MM.1S (cell line): ENCODE results near the gene TTC33.

Experiments
- EZH2 ChIP-seq: fragments of 300-600 bp; sonication (generic); optimal IDR thresholded peaks from 2 replicates; pipeline ENCODE3; 2017; ENCODE audit warnings: low read depth, mild to moderate bottlenecking, antibody characterized with exemption, low read length, mixed read lengths
- EZH2phosphoT487 ChIP-seq: fragments of 300-600 bp; sonication (generic); IDR thresholded peaks from 2 replicates; pipeline ENCODE4 v1.6.1; 2018; ENCODE audit warnings: antibody characterized with exemption, low read length
- TF ChIP-seq, protein P1 (sequence below): fragments of 300-600 bp; sonication (generic); IDR thresholded peaks from 2 replicates; pipeline ENCODE4 v1.5.1; 2016; ENCODE audit warnings: antibody characterized with exemption, low read length, mixed read lengths

GRCh38 chr5:40631236-40631635, 124.5 kb downstream of the TTC33 start:
- TF ChIP-seq, protein P1, sequence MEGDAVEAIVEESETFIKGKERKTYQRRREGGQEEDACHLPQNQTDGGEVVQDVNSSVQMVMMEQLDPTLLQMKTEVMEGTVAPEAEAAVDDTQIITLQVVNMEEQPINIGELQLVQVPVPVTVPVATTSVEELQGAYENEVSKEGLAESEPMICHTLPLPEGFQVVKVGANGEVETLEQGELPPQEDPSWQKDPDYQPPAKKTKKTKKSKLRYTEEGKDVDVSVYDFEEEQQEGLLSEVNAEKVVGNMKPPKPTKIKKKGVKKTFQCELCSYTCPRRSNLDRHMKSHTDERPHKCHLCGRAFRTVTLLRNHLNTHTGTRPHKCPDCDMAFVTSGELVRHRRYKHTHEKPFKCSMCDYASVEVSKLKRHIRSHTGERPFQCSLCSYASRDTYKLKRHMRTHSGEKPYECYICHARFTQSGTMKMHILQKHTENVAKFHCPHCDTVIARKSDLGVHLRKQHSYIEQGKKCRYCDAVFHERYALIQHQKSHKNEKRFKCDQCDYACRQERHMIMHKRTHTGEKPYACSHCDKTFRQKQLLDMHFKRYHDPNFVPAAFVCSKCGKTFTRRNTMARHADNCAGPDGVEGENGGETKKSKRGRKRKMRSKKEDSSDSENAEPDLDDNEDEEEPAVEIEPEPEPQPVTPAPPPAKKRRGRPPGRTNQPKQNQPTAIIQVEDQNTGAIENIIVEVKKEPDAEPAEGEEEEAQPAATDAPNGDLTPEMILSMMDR, result no peak
- TF ChIP-seq EZH2phosphoT487 (no peak), EZH2 (no peak)
